NT2/D1 (cell line): ENCODE data around the gene SELENOO.

Experiments used
- SUZ12 ChIP-seq: IDR thresholded peaks from 2 replicates; pipeline ENCODE4 v1.6.1; 2011; ENCODE audit not compliant: insufficient read length, insufficient read depth; ENCODE audit errors: extremely low read depth
- YY1 ChIP-seq: IDR thresholded peaks from 2 replicates; pipeline ENCODE4 v1.6.1; 2011; ENCODE audit not compliant: insufficient read length, insufficient read depth
- ZNF274 ChIP-seq: IDR thresholded peaks from 2 replicates; pipeline ENCODE4 v1.6.1; 2011; ENCODE audit warnings: mild to moderate bottlenecking, low read depth, low read length

- TF ChIP-seq YY1 = no peak
- no peak for TF ChIP-seq ZNF274
- no peak for TF ChIP-seq SUZ12
Observed at GRCh38 chr22:50221410-50222300, 20.8 kb downstream of the SELENOO start.
